ENCODE results near the gene MBLAC1.

MBLAC1 gene, protein sequence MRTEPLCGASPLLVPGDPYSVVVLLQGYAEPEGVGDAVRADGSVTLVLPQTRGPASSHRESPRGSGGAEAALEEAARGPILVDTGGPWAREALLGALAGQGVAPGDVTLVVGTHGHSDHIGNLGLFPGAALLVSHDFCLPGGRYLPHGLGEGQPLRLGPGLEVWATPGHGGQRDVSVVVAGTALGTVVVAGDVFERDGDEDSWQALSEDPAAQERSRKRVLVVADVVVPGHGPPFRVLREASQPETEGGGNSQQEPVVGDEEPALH

DNA sequence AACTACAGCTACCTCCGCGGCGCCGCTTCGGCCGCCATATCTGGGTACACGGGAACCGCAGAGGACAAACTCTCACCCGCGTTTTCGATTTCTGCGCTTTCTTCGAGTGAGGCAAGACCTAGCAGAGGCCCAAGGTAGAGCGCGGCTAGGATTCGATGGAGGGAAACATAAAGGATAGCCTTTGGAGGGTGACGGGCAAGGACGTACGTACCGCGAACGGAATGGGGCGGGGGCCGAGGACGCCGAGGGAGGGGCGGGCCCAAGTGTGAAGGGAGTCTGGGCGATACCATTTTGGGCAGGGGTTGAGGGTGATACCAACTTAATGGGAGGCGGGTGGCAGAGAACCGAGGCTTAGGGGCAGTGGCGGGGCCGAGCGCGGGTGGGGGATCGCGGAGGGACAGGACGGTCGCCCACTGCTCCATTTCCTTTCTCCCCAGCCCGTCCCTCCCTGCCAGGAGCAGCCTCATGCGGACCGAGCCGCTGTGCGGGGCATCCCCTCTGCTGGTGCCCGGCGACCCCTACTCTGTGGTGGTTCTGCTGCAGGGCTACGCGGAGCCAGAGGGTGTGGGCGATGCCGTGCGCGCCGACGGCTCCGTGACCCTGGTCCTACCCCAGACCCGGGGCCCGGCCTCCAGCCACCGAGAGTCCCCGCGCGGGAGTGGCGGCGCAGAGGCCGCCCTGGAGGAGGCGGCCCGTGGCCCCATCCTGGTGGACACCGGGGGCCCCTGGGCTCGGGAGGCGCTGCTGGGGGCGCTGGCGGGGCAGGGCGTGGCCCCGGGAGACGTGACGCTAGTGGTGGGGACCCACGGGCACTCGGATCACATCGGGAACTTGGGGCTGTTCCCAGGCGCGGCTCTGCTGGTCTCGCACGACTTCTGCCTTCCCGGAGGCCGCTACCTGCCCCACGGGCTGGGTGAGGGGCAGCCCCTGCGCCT, at the start of gene MBLAC1:
Gene MBLAC1, plus strand, starts transcription at position 37 of the 935 bp plus-strand sequence. Its CDS starts 429 bp downstream, at position 466.
- peak; percentile 93 to 95 for DNase-seq

DNA sequence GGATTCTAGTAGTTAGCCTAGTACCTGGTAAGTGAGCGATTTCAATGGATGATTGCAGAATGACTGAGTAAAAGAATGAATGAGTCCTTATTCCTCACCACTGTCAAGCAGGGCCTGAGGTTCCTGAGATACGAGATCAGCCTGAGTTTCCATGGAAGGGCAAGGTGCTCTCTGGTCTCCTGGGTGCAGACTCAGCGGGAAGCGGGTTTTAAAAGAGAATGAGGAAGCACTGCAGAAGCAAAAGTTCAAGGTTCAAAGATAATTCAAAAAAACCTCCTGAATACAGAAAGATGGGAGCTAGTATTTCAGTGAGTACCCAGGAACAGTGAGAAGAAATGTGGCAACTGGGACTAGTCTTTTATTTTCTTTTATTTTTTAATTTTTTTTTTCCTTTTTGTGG, 49.6 kb upstream of the MBLAC1 start:
- no peak for DNase-seq

DNA sequence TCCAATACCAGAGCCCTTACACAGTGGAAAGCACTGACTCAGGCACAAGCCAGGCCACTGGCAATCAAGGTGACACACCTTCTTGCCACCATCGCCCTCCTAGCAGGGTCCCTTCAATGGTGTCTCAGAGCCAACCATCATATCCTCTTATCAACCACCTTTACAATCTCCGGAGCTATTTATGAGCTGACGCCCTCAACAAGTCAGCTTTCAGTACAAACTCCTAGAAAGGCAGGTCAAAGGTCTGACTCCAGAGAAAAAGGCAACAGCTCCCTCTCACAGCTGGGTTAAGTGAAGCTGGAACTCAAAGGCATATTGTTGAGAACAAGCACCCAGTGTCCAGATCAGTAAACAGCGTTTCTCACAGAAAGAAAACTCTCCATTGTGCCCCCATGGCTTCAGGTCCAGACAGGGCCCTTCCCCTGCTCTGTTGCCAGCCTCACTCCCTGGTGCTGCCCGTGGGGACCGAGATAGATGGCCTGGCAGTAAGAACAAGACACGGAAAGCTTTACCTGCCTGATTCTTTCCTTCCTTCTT, 47.7 kb upstream of the MBLAC1 start:
- DNase-seq: no peak

DNA sequence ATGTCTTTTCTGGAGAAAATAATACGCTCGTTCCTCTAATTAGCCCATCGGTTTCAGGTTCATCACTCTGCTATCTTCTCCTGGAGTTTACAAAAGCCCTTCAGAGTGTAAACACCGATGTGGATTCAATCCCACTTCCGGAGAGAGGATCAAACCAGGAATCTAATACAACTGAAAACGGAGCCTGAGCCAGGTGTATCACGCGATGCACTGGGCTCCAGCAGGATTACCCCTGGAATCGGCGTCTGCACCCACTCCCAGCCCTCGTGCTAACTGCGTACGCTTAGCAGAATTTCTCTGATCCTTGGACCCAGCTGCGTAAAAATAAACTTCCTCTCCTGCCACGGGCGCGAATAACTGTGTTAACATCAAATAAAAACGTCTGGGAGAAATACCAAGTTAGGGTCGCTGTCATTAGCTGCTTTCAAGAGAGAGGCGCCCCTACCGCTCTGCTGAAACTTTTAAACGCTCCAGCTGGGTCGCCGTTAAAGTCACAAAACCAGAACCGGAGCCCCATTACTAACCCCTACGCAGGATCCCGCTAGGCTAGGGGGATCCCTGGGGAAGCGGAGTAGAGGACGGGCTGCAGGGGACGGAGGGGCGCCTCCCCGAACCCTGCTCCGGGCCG, 45.7 kb upstream of the MBLAC1 start:
- peak; percentile 48 to 72 for DNase-seq

DNA sequence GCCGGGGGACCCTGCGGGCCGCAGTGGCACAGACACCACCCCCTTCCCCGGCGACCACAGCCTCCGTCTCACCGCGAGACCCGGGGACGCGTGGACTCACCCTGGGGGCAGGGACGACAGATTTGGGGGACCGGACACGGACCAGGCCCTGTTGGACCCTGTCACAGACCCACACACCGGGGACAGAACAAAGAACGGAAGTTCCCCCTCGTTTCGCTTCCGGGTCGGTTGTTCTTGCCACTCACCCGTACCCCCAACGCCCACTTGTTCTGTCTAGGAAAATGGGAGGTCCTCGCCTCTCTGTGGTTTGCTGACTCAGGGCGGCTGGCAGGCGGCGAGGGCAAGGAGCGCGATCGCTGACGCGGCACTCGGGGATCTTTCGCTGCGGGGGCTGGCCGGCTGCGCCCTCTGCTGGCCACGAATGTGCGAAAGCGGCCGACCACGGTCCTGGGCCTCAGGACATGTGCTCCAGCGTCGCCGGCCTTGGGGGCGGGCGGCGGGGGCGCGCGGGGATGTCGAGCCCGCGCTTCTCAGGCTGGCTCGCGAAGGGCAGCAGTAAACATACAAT, 45.1 kb upstream of the MBLAC1 start, which contains the start of gene ZNF3:
Gene ZNF3, minus strand, starts transcription at position 189 of the 568 bp plus-strand sequence. CDS start 4,366 bp downstream, outside the sequence.
- peak; percentile 99 for DNase-seq

DNA sequence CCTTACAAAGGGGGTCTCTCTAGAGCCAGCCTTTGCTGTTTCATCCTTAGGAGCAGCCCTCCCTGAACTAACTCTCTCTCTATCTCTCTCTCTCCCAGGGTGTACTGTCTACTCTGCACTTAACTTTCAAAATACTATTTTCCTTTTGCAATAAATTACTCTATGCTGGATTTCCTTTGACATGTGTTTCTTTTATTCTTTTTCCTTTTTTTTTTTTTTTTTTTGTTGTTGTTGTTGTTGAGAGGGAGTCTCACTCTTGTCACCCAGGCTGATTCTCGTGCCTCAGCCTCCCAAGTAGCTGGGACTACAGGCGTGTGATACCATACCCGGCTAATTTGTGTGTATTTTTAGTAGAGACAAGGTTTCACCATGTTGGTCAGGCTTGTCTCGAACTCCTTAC, 43.8 kb upstream of the MBLAC1 start:
- DNase-seq: no peak

DNA sequence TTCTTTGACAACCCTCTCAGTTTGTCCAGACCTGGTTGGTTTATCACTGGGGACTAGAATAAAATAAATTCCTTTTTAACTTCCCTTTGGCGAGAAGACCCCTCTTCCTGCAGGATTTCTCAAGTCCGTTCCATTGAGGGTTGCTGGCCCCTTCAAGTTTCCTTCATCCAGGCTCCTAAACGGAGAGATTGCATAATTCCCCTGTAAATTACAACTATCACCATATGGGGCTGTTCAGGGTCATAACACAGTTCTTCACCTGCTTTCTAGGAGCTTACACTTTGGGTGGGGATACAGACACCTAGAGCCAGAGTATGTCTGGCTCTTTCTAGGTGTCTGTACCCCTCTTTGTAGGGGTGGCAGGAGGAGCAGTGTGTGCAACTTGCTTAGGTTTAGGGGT, 41.3 kb upstream of the MBLAC1 start:
- no peak for DNase-seq

DNA sequence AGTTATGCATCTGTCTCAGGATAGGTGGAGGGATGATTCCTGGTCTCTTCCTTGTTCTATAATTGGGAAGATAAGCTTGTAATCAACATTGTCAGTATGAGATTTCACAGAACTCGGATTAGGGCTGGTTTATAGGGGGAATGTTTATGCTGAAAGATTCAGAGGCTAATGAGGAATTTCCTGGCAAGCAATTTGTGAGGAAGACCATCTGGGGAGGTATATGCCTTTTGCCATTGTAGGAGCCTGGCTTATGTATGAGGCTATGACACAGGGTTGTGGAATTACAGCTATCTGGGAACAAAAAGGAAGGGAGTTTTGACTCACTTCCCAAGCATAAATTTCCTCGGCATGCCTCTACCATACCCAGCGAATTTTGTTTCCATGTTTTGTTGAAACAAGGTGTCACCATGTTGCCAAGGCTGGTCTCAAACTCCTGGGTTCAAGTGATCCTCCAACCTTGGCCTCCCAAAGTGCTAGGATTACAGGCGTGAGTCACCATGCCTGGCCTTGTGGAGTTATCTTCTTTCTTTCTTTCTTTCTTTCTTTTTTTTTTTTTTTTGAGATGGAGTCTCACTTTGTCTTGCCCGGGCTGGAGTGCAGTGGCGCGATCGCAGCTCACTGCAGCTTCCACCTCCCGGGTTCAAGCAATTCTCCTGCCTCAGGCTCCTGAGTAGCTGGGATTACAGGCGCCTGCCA, 39.6 kb upstream of the MBLAC1 start:
- DNase-seq: no peak

DNA sequence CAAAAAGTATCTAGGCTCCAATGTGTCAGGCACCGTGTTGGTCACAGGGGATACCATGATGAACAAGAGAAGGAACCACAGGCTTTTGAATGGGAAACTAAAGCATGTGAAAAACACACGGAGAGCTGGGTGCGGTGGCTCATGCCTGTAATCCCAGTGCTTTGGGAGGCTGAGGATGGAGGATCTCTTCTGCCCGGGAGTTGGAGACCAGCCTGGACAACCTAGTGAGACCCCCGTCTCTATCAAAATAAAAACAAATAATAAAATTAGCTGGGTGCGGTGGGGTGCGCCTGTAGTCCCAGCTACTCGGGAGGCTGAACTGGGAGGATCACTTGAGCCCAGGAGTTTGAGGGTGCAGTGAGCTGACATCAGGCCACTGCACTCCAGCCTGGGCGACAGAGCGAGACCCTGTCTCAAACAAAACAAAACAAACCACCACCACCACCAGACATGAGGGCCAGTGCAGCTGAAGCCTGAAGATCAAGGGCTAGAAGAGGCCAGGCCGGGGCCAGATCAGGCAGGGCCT, 38.6 kb upstream of the MBLAC1 start:
- DNase-seq: no peak

DNA sequence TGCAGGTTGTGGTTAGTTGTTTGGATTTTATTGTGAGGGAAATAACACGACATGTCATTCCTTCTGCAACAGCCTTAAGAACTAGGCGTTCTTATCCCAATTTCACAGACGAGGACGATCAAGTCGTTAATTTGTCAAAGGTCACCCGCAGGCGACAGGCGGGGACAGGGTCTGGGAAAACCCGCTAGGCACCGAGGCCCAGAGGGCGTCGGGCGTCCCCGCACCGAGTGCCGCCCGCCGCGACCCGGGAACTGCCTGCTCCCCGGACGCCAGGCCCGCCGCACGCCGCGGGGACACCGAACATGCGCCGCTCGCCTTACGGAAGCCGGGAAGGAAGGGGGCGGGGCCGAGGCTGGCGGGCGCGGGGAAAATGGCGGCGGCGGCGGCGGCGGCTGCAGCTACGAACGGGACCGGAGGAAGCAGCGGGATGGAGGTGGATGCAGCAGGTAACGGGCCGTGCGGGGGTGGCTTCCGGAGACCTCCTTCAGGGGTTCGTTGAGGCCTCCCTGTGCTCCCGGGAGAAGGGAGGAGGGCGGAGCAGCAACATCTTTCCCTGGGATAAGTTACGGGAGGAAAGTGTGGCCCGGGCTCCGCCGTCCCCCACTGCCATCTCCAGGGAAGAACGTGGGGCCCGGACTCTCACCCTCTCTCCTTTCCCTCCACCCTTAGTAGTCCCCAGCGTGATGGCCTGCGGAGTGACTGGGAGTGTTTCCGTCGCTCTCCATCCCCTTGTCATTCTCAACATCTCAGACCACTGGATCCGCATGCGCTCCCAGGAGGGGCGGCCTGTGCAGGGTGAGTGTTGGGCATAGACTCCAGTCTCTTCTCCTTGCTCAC, 37.9 kb upstream of the MBLAC1 start, which contains the start of gene COPS6:
Gene COPS6, plus strand, starts transcription at position 349 of the 837 bp plus-strand sequence. Its CDS starts 22 bp downstream, at position 371.
- peak; percentile 81 to 83 for DNase-seq

DNA sequence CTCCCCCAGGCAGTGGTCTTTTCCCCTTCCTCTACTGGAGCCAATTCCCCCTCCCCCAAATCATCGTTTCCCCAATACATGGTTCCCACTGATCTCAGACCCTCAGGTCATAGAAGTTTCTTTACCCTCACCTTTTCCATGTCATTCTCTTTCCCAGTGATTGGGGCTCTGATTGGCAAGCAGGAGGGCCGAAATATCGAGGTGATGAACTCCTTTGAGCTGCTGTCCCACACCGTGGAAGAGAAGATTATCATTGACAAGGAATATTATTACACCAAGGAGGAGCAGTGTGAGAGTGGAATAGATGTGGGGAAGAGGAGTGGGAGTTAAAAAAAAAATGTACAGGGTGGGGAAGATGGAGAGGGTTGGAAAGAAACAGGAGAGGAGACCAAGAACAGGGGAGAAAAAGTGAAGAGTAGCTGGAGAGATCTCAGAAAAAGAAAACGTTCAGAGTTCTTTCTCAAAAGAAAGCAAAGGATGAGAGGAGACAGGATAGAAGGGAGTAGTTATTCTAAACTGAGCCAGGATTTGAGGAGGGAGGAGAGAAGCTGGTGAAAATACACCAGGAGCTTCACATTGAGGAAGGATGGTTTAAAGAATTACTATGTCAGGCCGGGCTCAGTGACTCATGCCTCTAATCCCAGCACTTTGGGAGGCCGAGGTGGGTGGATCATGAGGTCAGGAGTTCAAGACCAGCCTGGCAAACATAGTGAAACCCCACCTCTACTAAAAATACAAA, 37.1 kb upstream of the MBLAC1 start:
- no peak for DNase-seq

DNA sequence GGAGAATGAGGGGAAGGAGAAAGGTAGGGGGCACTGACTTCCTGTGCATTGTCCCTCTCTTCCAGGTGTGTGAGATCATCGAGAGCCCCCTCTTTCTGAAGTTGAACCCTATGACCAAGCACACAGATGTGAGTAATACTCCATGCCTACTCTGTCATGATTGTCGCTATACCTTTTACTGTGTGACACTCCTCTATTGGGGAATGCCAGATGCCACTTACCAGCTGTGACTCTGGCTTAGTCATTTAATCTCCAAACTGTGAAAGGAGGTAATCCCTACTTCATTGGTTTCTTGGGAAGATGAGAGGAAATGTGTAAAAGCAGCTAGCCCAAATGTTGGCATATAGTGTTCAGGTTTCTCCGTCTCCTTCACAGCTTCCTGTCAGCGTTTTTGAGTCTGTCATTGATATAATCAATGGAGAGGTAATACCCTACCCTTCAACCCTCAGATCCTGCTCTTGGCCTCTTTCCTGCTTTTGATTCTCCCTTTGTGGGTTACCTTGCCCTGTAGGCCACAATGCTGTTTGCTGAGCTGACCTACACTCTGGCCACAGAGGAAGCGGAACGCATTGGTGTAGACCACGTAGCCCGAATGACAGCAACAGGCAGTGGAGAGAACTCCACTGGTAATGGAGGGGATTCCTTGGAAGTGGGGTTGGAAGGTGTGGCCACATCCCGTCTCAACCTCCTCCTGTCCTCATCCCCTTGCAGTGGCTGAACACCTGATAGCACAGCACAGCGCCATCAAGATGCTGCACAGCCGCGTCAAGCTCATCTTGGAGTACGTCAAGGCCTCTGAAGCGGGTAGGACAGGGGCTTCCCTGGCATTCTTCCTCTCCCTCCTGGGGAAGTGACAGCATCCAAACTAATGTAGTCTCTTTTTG, 36.0 kb upstream of the MBLAC1 start:
- DNase-seq: no peak

DNA sequence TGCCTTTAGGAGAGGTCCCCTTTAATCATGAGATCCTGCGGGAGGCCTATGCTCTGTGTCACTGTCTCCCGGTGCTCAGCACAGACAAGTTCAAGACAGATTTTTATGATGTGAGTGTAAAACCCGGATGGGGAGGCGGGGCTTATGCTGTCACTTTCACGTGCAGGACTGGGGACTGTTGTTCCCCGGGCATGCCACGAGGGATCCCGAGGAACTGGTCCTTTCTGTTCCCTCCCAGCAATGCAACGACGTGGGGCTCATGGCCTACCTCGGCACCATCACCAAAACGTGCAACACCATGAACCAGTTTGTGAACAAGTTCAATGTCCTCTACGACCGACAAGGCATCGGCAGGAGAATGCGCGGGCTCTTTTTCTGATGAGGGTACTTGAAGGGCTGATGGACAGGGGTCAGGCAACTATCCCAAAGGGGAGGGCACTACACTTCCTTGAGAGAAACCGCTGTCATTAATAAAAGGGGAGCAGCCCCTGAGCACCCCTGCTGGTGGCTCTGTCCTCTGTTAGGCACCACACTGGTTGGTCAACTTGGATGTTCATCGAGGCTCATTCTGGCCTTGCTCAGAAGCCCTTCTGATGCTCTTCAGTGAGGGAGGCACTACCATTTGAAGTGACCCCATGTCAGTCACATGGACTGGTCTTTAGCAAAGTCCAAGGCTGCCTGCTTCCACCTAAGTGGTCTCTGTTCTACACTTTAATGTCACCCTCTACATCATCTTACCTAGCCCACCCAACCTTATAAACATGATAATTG, 35.2 kb upstream of the MBLAC1 start:
- DNase-seq: no peak

DNA sequence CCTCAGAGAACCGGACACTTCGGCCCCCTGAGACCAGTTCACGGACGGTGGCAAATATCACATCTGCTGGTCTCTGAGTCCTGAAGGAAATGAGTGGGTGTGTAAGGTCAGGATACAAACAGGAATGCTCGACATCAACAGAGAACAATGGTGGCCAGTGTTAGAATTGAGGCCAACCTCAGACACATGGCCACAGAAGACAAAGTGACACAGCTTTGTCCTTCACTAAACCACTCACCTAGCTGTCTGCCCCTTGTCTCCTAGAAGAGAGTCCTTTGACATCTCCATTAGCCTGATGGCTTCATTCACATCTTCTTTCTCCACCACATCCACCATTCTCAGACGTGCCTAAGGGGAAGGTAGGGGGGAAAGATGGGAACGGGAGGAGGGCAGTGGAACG, 33.7 kb upstream of the MBLAC1 start:
- DNase-seq: no peak

DNA sequence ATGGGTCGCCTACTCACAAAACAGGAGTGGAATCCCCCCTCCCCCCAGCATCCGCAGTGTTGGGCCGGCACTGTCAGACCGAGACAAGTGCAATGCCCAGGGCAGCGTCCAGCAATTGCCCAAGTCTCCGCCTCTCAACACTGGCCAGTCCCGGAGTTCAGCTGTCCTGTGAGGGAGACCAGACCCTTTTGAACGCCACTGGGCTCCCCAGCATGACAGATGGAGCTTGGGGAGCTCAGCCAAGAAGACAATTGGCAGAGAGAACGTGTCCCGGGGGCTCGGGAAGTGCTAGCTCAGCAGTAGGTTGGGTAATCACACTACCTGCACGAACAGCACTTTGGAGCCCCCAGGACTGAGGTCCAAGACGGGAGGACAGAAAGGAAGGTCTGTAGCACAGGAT, 33.3 kb upstream of the MBLAC1 start:
- no peak for DNase-seq

DNA sequence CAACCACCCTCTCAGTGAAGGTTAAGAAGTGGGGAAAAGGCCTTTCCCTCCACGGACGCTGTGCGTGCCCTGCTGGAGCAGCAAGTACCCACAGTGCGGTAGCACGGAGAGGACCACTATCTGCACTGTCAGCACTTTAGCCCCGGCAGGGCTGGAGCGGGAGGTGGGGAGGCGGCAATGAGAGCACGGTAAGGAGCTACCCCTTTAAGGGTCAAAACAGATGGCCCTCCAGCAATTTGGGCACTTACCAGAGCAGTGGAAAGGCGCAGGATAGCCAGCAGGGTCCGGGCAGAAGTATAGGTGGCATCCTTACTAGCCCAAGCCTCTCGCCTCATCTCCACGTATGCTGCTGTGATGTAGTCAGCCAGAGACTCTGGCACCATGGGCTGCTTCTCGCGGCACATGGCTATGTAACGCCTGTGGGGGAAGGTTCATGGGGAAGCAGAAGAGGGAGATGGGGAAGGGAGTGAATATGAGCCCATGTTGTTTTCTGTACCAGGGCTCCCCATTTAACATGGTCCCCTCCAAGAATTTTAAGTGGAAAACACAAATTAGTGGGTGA, 32.8 kb upstream of the MBLAC1 start:
- no peak for DNase-seq

DNA sequence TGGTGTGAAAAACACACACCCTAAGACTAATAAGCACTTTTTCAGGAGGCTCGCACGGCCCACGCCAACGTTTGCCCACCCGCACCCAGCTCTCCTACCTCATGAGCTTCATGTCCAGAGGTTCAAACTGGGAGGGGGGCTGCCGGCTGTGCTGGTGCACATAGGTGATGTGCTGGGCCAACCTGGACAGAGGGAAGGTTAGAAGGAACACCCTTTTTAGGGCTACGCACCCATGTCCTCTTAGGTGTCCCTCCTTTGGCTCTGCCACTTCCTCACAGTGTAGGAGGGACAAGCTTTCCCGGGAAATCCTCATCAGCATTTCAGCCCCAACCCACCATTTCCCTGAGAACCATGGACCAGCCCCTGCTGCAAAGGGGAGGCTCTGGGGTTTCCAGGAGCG, 31.5 kb upstream of the MBLAC1 start:
- DNase-seq: no peak

DNA sequence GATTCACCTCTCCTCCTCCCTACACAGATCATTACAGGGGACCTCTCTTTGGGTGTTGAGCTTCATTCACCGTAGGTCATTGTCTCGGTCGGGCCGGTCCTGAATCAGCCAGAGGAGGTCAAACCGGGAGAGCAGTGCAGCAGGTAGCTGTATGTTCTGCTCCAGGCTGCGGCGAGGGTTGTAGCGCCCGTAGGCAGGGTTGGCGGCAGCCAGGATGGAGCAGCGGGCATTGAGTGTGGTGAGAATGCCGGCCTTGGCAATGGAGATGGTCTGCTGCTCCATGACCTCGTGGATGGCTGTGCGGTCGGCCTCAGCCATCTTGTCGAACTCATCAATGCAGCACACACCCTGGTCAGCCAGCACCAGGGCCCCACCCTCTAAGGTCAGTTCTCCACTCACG, 31.1 kb upstream of the MBLAC1 start:
- no peak for DNase-seq
